Activated T-cell treated with anti-CD3 and anti-CD28 coated beads, Interleukin-2, amount 50 U/mL, for 4 hours (primary cell): ENCODE measurements around the gene PRKCD. TPM values are rescaled to one million over a fixed set of nuclear protein-coding genes. Genes with fewer than 3 reads are reported as not detected.

Source experiments
- ATAC-seq, 2 donors: fragments of 200-7000 bp; cut with Tn5 transposase; one replicate each; pipeline ENCODE4 v1.10.0; 2021
- DNase-seq: peaks from one replicate; pipeline ENCODE4 v3.0.0-alpha.2; 2020
- H3K27me3 Mint-ChIP-seq: one replicate; pipeline ENCODE4 v1.8.0; 2021; ENCODE audit warnings: low read depth, mixed read lengths
- H3K36me3 Mint-ChIP-seq: one replicate; pipeline ENCODE4 v1.8.0; 2022; ENCODE audit warnings: mixed read lengths; ENCODE audit not compliant: insufficient read depth
- H3K4me1 Mint-ChIP-seq: one replicate; pipeline ENCODE4 v1.8.0; 2021; ENCODE audit warnings: low read depth, mixed read lengths
- H3K4me3 Mint-ChIP-seq: one replicate; pipeline ENCODE4 v1.8.0; 2021; ENCODE audit warnings: mild to moderate bottlenecking, moderate library complexity, mixed read lengths
- H3K9me3 Mint-ChIP-seq: one replicate; pipeline ENCODE4 v1.8.0; 2021; ENCODE audit warnings: mixed read lengths
- total RNA-seq, 3 donors: library from RNA; stranded (reverse); gene quantifications; one replicate each; pipeline ENCODE4 v1.2.1, GENCODE V29; 2021

The PRKCD gene
- 10 to 100 TPM; 15.7 to 24.3 (median 19.1) TPM for total RNA-seq

- no peaks in the 10 kb centered on the region for H3K36me3 Mint-ChIP-seq
- H3K4me1 Mint-ChIP-seq: peaks cover 22% of the 10 kb centered on the region
- DNase-seq: peak; percentile 73
- peaks cover 14% of the 10 kb centered on the region for H3K27me3 Mint-ChIP-seq
- peak; percentile 73 to 76 for ATAC-seq
- H3K4me3 Mint-ChIP-seq: peak within 1 kb of the TSS; percentile 83
- H3K9me3 Mint-ChIP-seq: no peaks in the 10 kb centered on the region
Measured at GRCh38 chr3:53160660-53161449, at the start of gene PRKCD. PRKCD (plus strand) TSS chr3:53161209; CDS start chr3:53178423, 17,214 bp downstream.

DNA sequence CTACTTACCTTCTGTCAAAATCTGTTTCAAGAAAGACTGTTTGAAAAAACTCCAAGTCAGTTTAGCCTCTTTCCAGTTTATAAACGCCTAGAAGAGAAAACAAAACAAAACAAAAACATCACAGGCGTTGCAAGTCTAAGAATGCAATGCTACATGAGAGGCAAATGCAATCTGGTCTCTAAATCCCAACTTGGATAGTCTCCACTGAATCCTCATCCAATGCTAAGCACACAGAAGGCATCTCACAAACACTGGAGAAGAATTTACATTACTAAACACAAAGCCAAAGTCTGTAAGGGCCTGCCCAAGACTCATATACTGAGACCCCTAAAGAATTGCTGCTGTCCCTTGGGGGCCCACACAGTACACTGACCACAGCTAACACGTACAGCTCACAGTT, 49.2 kb upstream of the PRKCD start:
- Mint-ChIP-seq H3K4me3 (no peak overlapping the region), H3K36me3 (peaks cover 15% of the 10 kb centered on the region), H3K4me1 (peaks cover 12% of the 10 kb centered on the region), H3K27me3 (no peaks in the 10 kb centered on the region), H3K9me3 (no peaks in the 10 kb centered on the region)
- ATAC-seq: no peak
- DNase-seq: no peak

DNA sequence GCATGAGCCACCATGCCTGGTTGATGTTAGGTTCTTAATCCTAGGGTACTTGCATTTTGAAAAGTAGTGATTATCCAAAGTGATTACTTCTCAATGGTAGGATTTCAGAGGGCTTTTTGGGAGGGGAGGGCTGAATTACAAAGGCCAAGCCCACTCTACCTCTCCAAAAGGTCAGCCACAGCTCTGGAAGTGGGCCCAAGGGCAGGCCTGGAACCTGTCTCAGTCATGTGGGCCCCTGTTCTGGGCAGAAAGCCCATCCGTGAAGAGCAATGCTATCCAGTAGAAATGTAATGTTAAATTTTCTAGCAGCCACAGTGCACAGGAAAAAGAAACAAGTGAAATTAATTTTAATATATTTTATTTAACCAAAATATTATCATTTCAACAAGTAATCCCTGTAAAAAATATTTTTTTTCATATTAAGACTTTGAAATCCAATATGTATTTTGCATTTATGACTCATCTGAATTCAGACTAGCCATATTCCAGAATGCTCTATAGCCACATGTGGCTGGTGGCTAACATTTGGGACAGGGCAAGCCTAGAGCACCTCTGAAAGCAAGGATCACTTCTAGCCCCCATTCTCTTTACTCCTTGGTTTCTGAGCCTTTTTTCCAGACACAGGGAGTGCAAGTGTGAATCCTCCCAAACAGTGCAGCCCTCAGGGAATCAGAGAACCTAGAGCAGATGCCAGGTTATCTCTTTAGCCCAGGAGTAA, 47.6 kb upstream of the PRKCD start:
- no peaks in the 10 kb centered on the region for H3K9me3 Mint-ChIP-seq
- H3K27me3 Mint-ChIP-seq: no peaks in the 10 kb centered on the region
- DNase-seq (no peak), ATAC-seq (no peak)
- peaks cover 25% of the 10 kb centered on the region for H3K36me3 Mint-ChIP-seq
- H3K4me3 Mint-ChIP-seq: no peak overlapping the region
- peaks cover 12% of the 10 kb centered on the region for H3K4me1 Mint-ChIP-seq

- Mint-ChIP-seq H3K4me3 (no peak overlapping the region), H3K9me3 (no peaks in the 10 kb centered on the region), H3K27me3 (no peaks in the 10 kb centered on the region), H3K4me1 (peaks cover 11% of the 10 kb centered on the region), H3K36me3 (peaks cover 25% of the 10 kb centered on the region)
- ATAC-seq (peak; percentile 71 to 78), DNase-seq (peak; percentile 79)
Measured at GRCh38 chr3:53114011-53114400, 47.0 kb upstream of the PRKCD start.

DNA sequence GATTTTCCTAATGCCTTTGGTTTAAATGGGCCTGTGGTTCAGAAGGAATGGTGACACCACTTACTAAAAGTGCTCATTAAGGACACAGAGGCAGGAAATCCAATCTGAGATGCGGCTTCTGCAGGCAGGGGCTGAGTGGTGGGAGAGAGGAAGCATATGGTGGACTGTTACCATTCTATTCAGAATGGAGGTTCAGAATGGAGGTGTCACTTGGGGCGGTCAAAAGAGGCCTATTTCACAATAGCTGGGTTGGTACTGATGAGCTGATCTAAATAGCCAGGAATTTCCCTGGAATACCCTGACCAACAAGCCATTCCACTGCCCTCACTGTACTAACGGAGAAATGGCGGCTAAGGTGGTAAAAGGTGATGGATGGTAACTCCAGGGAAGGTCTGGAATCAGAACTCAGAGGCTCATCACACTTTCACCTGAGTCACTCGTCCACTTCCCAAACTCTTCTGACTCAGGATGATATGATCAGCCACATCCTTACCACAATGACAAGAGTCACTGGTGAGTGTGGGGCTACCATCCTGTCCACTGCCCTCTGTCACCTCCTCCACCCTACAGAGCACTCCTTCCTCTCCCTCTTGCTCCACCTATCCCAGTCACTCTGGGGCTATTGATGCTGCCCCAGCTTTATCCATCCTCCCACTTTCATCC, 46.5 kb upstream of the PRKCD start:
- Mint-ChIP-seq H3K4me1 (peaks cover 5% of the 10 kb centered on the region), H3K4me3 (no peak overlapping the region), H3K27me3 (no peaks in the 10 kb centered on the region), H3K9me3 (no peaks in the 10 kb centered on the region), H3K36me3 (peaks cover 23% of the 10 kb centered on the region)
- DNase-seq (no peak), ATAC-seq (peak; percentile 73 to 79)

DNA sequence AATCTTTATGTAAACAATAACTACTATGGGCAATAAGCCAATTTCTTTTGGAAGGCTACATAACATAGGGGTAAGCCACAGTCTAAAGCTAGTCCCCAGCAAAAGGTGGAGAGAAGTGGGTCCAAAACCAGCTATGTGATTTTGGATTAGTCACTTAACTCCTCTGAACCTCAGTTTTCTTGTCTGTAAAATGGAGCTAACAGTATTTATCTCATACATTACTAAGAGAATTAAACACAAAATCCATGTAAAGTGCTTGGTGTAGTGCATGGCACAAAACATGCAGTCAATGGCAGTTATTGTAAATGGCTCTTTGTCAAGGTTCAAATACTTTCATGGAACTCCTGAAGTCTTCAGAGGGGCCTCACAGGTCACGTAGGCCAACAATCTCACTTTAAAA, 44.1 kb upstream of the PRKCD start:
- ATAC-seq (no peak), DNase-seq (no peak)
- Mint-ChIP-seq H3K27me3 (no peaks in the 10 kb centered on the region), H3K4me1 (no peaks in the 10 kb centered on the region), H3K4me3 (no peak overlapping the region), H3K36me3 (peaks cover 14% of the 10 kb centered on the region), H3K9me3 (no peaks in the 10 kb centered on the region)

DNA sequence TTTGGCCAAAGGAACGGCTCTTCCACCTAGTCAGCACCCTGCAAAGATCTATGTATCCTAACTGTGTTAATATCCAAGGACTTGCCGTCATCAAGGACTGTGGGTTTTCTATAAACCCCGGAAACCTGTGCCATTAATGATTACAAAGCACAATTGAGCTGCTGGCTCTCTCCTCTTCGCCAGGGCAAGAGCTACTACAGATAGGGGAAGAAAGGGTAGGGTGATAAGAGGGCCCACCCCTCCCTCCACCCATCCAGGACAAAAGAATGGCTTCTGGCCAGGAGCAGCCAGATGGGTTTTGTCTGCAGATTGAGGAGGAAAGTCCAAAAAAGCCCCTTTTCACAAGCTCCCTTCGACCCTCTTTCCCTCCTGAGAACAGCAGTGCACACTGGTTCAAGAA, 40.7 kb upstream of the PRKCD start:
- H3K36me3 Mint-ChIP-seq: peaks cover 36% of the 10 kb centered on the region
- no peaks in the 10 kb centered on the region for H3K27me3 Mint-ChIP-seq
- DNase-seq: no peak
- no peak overlapping the region for H3K4me3 Mint-ChIP-seq
- no peaks in the 10 kb centered on the region for H3K4me1 Mint-ChIP-seq
- ATAC-seq: no peak
- no peaks in the 10 kb centered on the region for H3K9me3 Mint-ChIP-seq

DNA sequence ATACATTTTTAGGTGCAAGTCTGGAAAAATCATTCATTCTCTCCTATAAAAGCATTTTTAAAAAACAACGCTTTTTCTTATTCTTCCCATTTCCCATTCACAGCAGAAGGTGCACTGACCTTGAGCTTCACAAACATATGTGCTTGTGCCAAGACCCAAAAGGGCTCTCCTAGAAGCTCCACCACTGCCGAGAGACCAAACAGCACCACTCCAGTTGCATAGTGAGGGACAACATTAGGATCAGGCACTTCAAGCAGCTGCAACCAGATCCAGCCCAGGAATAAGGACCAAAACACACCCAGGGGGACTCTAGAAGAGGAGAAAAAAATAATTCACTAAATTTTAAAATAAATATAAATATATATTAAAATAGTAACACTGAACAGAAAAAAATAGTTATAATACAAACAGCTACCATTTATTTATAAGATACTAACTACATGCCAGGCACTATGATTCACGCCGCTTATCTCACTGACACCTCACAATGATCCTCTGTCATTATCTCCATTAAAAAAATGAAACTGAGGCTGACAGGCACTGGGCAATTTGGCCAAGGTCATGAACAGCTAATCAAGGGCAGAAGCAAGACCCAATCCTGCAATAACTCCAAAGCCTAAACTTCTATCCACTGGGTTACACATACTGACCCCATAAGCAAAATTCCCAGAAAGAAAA, 38.6 kb upstream of the PRKCD start:
- no peaks in the 10 kb centered on the region for H3K4me1 Mint-ChIP-seq
- no peak overlapping the region for H3K4me3 Mint-ChIP-seq
- ATAC-seq (no peak), DNase-seq (no peak)
- H3K27me3 Mint-ChIP-seq: no peaks in the 10 kb centered on the region
- H3K9me3 Mint-ChIP-seq: no peaks in the 10 kb centered on the region
- peaks cover 44% of the 10 kb centered on the region for H3K36me3 Mint-ChIP-seq

DNA sequence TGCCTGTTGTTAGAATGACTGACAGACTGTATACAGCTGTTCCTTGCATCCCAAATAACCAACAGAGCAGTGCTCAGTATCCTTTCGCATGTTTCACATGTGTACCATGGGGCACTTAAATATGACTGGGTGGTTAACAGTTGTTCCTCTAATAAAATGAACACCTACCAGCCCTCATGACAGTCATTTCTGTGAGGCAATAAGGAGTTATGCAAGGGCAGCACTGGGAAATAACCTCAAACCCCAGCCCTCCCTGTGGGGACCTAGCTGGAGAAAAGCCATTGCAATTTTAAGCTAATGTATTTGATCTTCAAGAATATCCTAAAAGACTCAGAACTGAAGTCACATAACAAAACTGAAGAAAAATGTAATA, 38.1 kb upstream of the PRKCD start:
- Mint-ChIP-seq H3K27me3 (no peaks in the 10 kb centered on the region), H3K36me3 (peaks cover 43% of the 10 kb centered on the region), H3K4me1 (no peaks in the 10 kb centered on the region), H3K9me3 (no peaks in the 10 kb centered on the region), H3K4me3 (no peak overlapping the region)
- no peak for DNase-seq
- no peak for ATAC-seq

GRCh38 chr3:53123510-53123909, 37.5 kb upstream of the PRKCD start:
- ATAC-seq: no peak

GRCh38 chr3:53123953-53124352, 37.1 kb upstream of the PRKCD start:
- Mint-ChIP-seq H3K27me3 (no peaks in the 10 kb centered on the region), H3K4me3 (no peak overlapping the region), H3K4me1 (peaks cover 2% of the 10 kb centered on the region), H3K36me3 (peaks cover 36% of the 10 kb centered on the region), H3K9me3 (no peaks in the 10 kb centered on the region)
- no peak for DNase-seq
- ATAC-seq: no peak

More at GRCh38 chr3:53123510-53123909, 37.5 kb upstream of the PRKCD start:
- no peak for DNase-seq
- Mint-ChIP-seq H3K9me3 (no peaks in the 10 kb centered on the region), H3K4me1 (no peaks in the 10 kb centered on the region), H3K4me3 (no peak overlapping the region), H3K36me3 (peaks cover 38% of the 10 kb centered on the region), H3K27me3 (no peaks in the 10 kb centered on the region)

DNA sequence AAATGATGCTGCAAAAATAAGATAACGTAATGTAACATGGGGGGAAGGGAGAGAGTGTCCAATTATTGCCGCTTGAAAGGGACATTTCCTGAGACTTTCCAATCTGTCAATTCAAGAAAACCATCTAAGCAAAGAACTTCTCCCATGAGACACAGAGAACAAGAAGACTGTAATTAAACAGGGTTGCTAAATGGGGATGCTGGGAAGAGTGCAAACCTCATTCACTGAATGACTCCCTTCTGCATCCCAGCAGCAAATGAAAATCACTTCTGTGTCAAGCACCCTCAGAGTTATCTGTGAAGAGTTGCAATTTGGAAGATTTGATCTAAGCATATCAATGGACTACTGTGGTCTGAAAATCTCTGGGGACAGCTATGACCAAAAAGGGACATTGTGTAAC, 34.4 kb upstream of the PRKCD start:
- Mint-ChIP-seq H3K27me3 (no peaks in the 10 kb centered on the region), H3K4me3 (no peak overlapping the region), H3K36me3 (peaks cover 34% of the 10 kb centered on the region)

GRCh38 chr3:53129344-53129743, 31.7 kb upstream of the PRKCD start:
- Mint-ChIP-seq H3K4me1 (peaks cover 19% of the 10 kb centered on the region), H3K4me3 (peak overlapping the region; percentile 91), H3K36me3 (peaks cover 19% of the 10 kb centered on the region), H3K9me3 (no peaks in the 10 kb centered on the region), H3K27me3 (no peaks in the 10 kb centered on the region)
- ATAC-seq: no peak
- no peak for DNase-seq

More for the DNA sequence above, 34.4 kb upstream of the PRKCD start:
- ATAC-seq (no peak), DNase-seq (no peak)
- peaks cover 19% of the 10 kb centered on the region for H3K4me1 Mint-ChIP-seq
- no peaks in the 10 kb centered on the region for H3K9me3 Mint-ChIP-seq
